WI38 (cell line): Measurements from ENCODE around the gene PPP1R10.

Experiments used
- H3K4me3 ChIP-seq: 2 replicates; pipeline ENCODE4 v1.5.1; 2011; ENCODE audit warnings: low read depth, mild to moderate bottlenecking, control low read depth, low read length
- CTCF ChIP-seq: IDR thresholded peaks from 2 replicates; pipeline ENCODE4 v1.5.1; 2012; ENCODE audit warnings: low read depth, mild to moderate bottlenecking, control low read depth, low read length

Gene PPP1R10

GRCh38 chr6:30643656-30644055 lies 26.6 kb upstream of the PPP1R10 start:
- no peak overlapping the region for H3K4me3 ChIP-seq
- no peak for TF ChIP-seq CTCF

- no peak overlapping the region for H3K4me3 ChIP-seq
- no peak for TF ChIP-seq CTCF
Observed at GRCh38 chr6:30641048-30641447, 24.0 kb upstream of the PPP1R10 start.

- no peak overlapping the region for H3K4me3 ChIP-seq
- no peak for TF ChIP-seq CTCF
Observed at GRCh38 chr6:30640481-30640880, 23.4 kb upstream of the PPP1R10 start.

GRCh38 chr6:30635834-30636233 lies 18.8 kb upstream of the PPP1R10 start:
- no peak for TF ChIP-seq CTCF
- H3K4me3 ChIP-seq, result no peak overlapping the region

- TF ChIP-seq CTCF, result peak; percentile 40; the same call in 1 of the 2 replicates
- H3K4me3 ChIP-seq, result peak within 1 kb of the TSS; percentile 82
Observed at GRCh38 chr6:30626484-30627366, 9.7 kb upstream of the PPP1R10 start, which contains the start of gene ATAT1. Gene ATAT1 (plus strand): TSS chr6:30626874.

GRCh38 chr6:30625511-30625910 lies 8.5 kb upstream of the PPP1R10 start:
- TF ChIP-seq CTCF, result no peak
- H3K4me3 ChIP-seq, result no peak overlapping the region

- no peak for TF ChIP-seq CTCF
- no peak overlapping the region for H3K4me3 ChIP-seq
Observed at GRCh38 chr6:30619561-30619960, 2.5 kb upstream of the PPP1R10 start.
